Measurements from ENCODE around the gene SPATA31D4.

Gene SPATA31D4

GRCh38 chr9:81894891-81895290 is 33.3 kb upstream of the SPATA31D4 start:
- Histone ChIP-seq H2AK5ac (ENCODE audit: low read depth, low read length) (no peak overlapping the region), H3K23ac (ENCODE audit: low read depth, low read length, poor library complexity) (no peak overlapping the region), H2BK15ac (ENCODE audit: low read length) (no peak overlapping the region), H3K27me3 (ENCODE audit: control insufficient read depth in 3 of 3, insufficient read depth in 3 of 3, low read depth in 1 of 3, low read length in 3 of 3) (no peaks in the 10 kb centered on the region), H3K9me3 (replicated peaks in 1 of 2; ENCODE audit: control insufficient read depth in 2 of 2, insufficient read depth in 1 of 2, low read depth in 1 of 2, low read length in 2 of 2) (no peaks in the 10 kb centered on the region), H3K9ac (ENCODE audit: low read depth, low read length, poor library complexity) (no peak overlapping the region), H4K8ac (ENCODE audit: low read depth, low read length) (no peak overlapping the region), H3K14ac (ENCODE audit: low read length) (no peak overlapping the region), H3K4ac (ENCODE audit: low read length) (no peak overlapping the region), H2BK120ac (ENCODE audit: low read depth, low read length) (no peak overlapping the region), H3K27ac (replicated peaks; ENCODE audit: low read length) (no peak overlapping the region), H3K79me1 (ENCODE audit: low read depth, low read length) (no peaks in the 10 kb centered on the region), H2AFZ (ENCODE audit: low read length) (no peak overlapping the region), H2BK12ac (ENCODE audit: low read length) (no peak overlapping the region), H2BK5ac (ENCODE audit: low read length) (no peak overlapping the region), H3K4me2 (ENCODE audit: insufficient read depth, low read length, poor library complexity, severe bottlenecking) (no peak overlapping the region), H4K91ac (ENCODE audit: low read depth, low read length, poor library complexity) (no peak overlapping the region), H3K4me3 (ENCODE audit: low read length in 2 of 2) (no peak overlapping the region), H3K18ac (ENCODE audit: low read length) (no peak overlapping the region), H3K36me3 (replicated peaks in 1 of 2; ENCODE audit: control insufficient read depth in 2 of 2, insufficient read depth in 2 of 2, low read length in 2 of 2) (no peaks in the 10 kb centered on the region), H3K4me1 (ENCODE audit: control insufficient read depth in 2 of 2, insufficient read depth in 1 of 2, low read depth in 1 of 2, low read length in 2 of 2) (no peaks in the 10 kb centered on the region)
- no CpG with 5 or more reads among the region's 1 CpG for WGBS, 2 donors (ENCODE audit: extremely low coverage in 2 of 2, insufficient read length in 2 of 2, insufficient replicate concordance in 1 of 2)
- no peak for DNase-seq (ENCODE audit: low spot score)

- Histone ChIP-seq H3K4me2 (ENCODE audit: insufficient read depth, low read length, poor library complexity, severe bottlenecking) (no peak overlapping the region), H3K27ac (replicated peaks; ENCODE audit: low read length) (no peak overlapping the region), H2BK15ac (ENCODE audit: low read length) (no peak overlapping the region), H2AFZ (ENCODE audit: low read length) (no peak overlapping the region), H3K18ac (ENCODE audit: low read length) (no peak overlapping the region), H2BK120ac (ENCODE audit: low read depth, low read length) (no peak overlapping the region), H2BK12ac (ENCODE audit: low read length) (no peak overlapping the region), H4K8ac (ENCODE audit: low read depth, low read length) (no peak overlapping the region), H3K14ac (ENCODE audit: low read length) (no peak overlapping the region), H3K4ac (ENCODE audit: low read length) (no peak overlapping the region), H4K91ac (ENCODE audit: low read depth, low read length, poor library complexity) (no peak overlapping the region), H3K4me3 (ENCODE audit: low read length in 2 of 2) (no peak overlapping the region), H2AK5ac (ENCODE audit: low read depth, low read length) (no peak overlapping the region), H3K23ac (ENCODE audit: low read depth, low read length, poor library complexity) (no peak overlapping the region), H3K9me3 (replicated peaks in 1 of 2; ENCODE audit: control insufficient read depth in 2 of 2, insufficient read depth in 1 of 2, low read depth in 1 of 2, low read length in 2 of 2) (no peaks in the 10 kb centered on the region), H3K79me1 (ENCODE audit: low read depth, low read length) (no peaks in the 10 kb centered on the region), H3K4me1 (ENCODE audit: control insufficient read depth in 2 of 2, insufficient read depth in 1 of 2, low read depth in 1 of 2, low read length in 2 of 2) (no peaks in the 10 kb centered on the region), H3K9ac (ENCODE audit: low read depth, low read length, poor library complexity) (no peak overlapping the region), H3K36me3 (replicated peaks in 1 of 2; ENCODE audit: control insufficient read depth in 2 of 2, insufficient read depth in 2 of 2, low read length in 2 of 2) (no peaks in the 10 kb centered on the region), H2BK5ac (ENCODE audit: low read length) (no peak overlapping the region), H3K27me3 (ENCODE audit: control insufficient read depth in 3 of 3, insufficient read depth in 3 of 3, low read depth in 1 of 3, low read length in 3 of 3) (no peaks in the 10 kb centered on the region)
- DNase-seq (ENCODE audit: low spot score): no peak
These were observed 32.2 kb upstream of the SPATA31D4 start for GRCh38 chr9:81896070-81896469.

DNA sequence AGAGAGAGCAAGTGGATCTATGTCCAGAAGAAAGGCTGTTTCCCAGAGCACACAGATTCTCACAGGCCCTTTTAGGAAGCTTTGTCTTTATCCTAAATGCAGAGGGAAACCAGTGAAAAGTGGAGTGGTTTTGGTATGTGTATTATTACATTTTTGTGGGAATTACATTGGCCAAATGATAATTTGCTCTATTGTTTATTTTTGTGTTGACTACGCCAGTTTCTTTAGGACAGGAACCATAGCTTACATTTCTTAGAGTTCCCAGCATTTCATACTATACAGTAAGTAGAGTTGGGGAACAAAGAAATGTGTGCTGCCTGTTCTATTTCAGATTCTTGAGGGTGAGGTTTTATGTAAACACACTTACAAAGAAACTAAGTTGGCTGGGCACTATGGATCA is 29.4 kb upstream of the SPATA31D4 start:
- H3K23ac ChIP-seq (ENCODE audit: low read depth, low read length, poor library complexity): no peak overlapping the region
- no peak overlapping the region for H3K4ac ChIP-seq (ENCODE audit: low read length)
- H3K4me3 ChIP-seq (ENCODE audit: low read length in 2 of 2): no peak overlapping the region
- no peak overlapping the region for H2AFZ ChIP-seq (ENCODE audit: low read length)
- H3K14ac ChIP-seq (ENCODE audit: low read length): no peak overlapping the region
- no peak overlapping the region for H4K91ac ChIP-seq (ENCODE audit: low read depth, low read length, poor library complexity)
- no peak overlapping the region for H3K27ac ChIP-seq (replicated peaks; ENCODE audit: low read length)
- H3K79me1 ChIP-seq (ENCODE audit: low read depth, low read length): no peaks in the 10 kb centered on the region
- no peaks in the 10 kb centered on the region for H3K9me3 ChIP-seq (replicated peaks in 1 of 2; ENCODE audit: control insufficient read depth in 2 of 2, insufficient read depth in 1 of 2, low read depth in 1 of 2, low read length in 2 of 2)
- no peaks in the 10 kb centered on the region for H3K4me1 ChIP-seq (ENCODE audit: control insufficient read depth in 2 of 2, insufficient read depth in 1 of 2, low read depth in 1 of 2, low read length in 2 of 2)
- H4K8ac ChIP-seq (ENCODE audit: low read depth, low read length): no peak overlapping the region
- H3K27me3 ChIP-seq (ENCODE audit: control insufficient read depth in 3 of 3, insufficient read depth in 3 of 3, low read depth in 1 of 3, low read length in 3 of 3): no peaks in the 10 kb centered on the region
- no CpG with 5 or more reads among the region's 1 CpG for WGBS, 2 donors (ENCODE audit: extremely low coverage in 2 of 2, insufficient read length in 2 of 2, insufficient replicate concordance in 1 of 2)
- H2AK5ac ChIP-seq (ENCODE audit: low read depth, low read length): no peak overlapping the region
- DNase-seq (ENCODE audit: low spot score): no peak
- no peak overlapping the region for H3K18ac ChIP-seq (ENCODE audit: low read length)
- H2BK15ac ChIP-seq (ENCODE audit: low read length): no peak overlapping the region
- H2BK12ac ChIP-seq (ENCODE audit: low read length): no peak overlapping the region
- H2BK5ac ChIP-seq (ENCODE audit: low read length): no peak overlapping the region
- no peaks in the 10 kb centered on the region for H3K36me3 ChIP-seq (replicated peaks in 1 of 2; ENCODE audit: control insufficient read depth in 2 of 2, insufficient read depth in 2 of 2, low read length in 2 of 2)
- H3K9ac ChIP-seq (ENCODE audit: low read depth, low read length, poor library complexity): no peak overlapping the region
- H3K4me2 ChIP-seq (ENCODE audit: insufficient read depth, low read length, poor library complexity, severe bottlenecking): no peak overlapping the region
- no peak overlapping the region for H2BK120ac ChIP-seq (ENCODE audit: low read depth, low read length)

DNA sequence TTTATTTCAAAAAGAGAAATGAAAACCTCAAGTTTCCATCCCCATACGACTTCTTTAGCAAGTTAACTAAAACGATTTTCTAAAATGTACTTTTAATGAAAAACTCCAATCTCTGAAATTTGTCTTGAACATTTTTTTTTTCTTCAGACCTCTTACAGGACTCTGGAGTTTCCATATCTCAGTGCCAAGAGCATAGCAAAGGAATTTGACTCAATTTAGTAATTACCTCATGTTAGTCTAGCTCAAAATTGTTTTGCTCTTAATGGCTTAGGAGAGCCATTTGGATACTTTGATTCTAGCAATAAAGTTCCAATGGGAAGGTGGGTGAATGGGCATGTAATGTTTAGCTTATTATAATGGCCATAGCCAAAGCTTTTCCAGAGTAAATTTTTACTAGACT is 26.0 kb upstream of the SPATA31D4 start:
- no peak overlapping the region for H2AFZ ChIP-seq (ENCODE audit: low read length)
- no CpG with 5 or more reads among the region's 2 CpGs for WGBS, 2 donors (ENCODE audit: extremely low coverage in 2 of 2, insufficient read length in 2 of 2, insufficient replicate concordance in 1 of 2)
- H3K9ac ChIP-seq (ENCODE audit: low read depth, low read length, poor library complexity): no peak overlapping the region
- no peak overlapping the region for H3K4ac ChIP-seq (ENCODE audit: low read length)
- no peaks in the 10 kb centered on the region for H3K79me1 ChIP-seq (ENCODE audit: low read depth, low read length)
- H3K18ac ChIP-seq (ENCODE audit: low read length): no peak overlapping the region
- DNase-seq (ENCODE audit: low spot score): no peak
- H2BK12ac ChIP-seq (ENCODE audit: low read length): no peak overlapping the region
- H2AK5ac ChIP-seq (ENCODE audit: low read depth, low read length): no peak overlapping the region
- no peak overlapping the region for H2BK5ac ChIP-seq (ENCODE audit: low read length)
- H4K8ac ChIP-seq (ENCODE audit: low read depth, low read length): no peak overlapping the region
- H3K4me3 ChIP-seq (ENCODE audit: low read length in 2 of 2): no peak overlapping the region
- no peak overlapping the region for H3K27ac ChIP-seq (replicated peaks; ENCODE audit: low read length)
- H3K27me3 ChIP-seq (ENCODE audit: control insufficient read depth in 3 of 3, insufficient read depth in 3 of 3, low read depth in 1 of 3, low read length in 3 of 3): no peaks in the 10 kb centered on the region
- H3K4me1 ChIP-seq (ENCODE audit: control insufficient read depth in 2 of 2, insufficient read depth in 1 of 2, low read depth in 1 of 2, low read length in 2 of 2): no peaks in the 10 kb centered on the region
- H3K14ac ChIP-seq (ENCODE audit: low read length): no peak overlapping the region
- H3K4me2 ChIP-seq (ENCODE audit: insufficient read depth, low read length, poor library complexity, severe bottlenecking): no peak overlapping the region
- no peak overlapping the region for H2BK120ac ChIP-seq (ENCODE audit: low read depth, low read length)
- H3K23ac ChIP-seq (ENCODE audit: low read depth, low read length, poor library complexity): no peak overlapping the region
- H4K91ac ChIP-seq (ENCODE audit: low read depth, low read length, poor library complexity): no peak overlapping the region
- no peaks in the 10 kb centered on the region for H3K9me3 ChIP-seq (replicated peaks in 1 of 2; ENCODE audit: control insufficient read depth in 2 of 2, insufficient read depth in 1 of 2, low read depth in 1 of 2, low read length in 2 of 2)
- no peaks in the 10 kb centered on the region for H3K36me3 ChIP-seq (replicated peaks in 1 of 2; ENCODE audit: control insufficient read depth in 2 of 2, insufficient read depth in 2 of 2, low read length in 2 of 2)
- H2BK15ac ChIP-seq (ENCODE audit: low read length): no peak overlapping the region

Measured in neuronal stem cell (in vitro differentiated cells).